ENCODE results near the gene PPP2R5A.

PPP2R5A gene

DNA sequence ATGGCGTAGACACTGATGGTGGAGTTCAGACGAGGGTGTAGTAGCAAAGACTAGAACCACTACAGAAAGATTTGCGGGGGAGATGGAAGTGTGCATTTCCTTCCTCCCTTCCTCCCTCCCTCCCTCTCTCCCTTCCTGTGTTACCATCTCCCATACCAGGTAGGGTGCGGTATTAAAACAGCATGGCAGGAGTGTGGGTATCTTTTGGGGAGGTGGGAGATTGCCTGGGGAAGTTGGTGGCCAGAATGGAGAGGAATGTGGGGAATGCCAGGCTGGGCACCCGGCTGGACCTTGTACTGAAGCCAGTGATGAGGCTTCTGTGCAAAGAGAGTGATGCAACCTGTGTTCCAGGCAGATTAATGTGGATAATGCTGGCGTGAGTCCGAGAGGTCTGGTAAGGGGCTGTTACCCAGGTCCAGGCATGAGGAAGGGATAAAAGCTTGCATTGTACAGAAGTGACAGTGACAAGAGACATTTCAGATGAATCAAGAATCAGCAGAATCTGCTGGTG is 30.3 kb upstream of the PPP2R5A start:
- Histone ChIP-seq H3K27me3 (ENCODE audit: insufficient read depth, low read length, poor library complexity, severe bottlenecking) (no peaks in the 10 kb centered on the region), H3K9ac (ENCODE audit: low read depth, low read length, poor library complexity, severe bottlenecking) (peak overlapping the region; percentile 75), H3K4me3 (ENCODE audit: low read length, poor library complexity, severe bottlenecking) (peak overlapping the region; percentile 56), H3K9me3 (ENCODE audit: insufficient read depth, low read depth, low read length) (no peaks in the 10 kb centered on the region), H3K4me2 (ENCODE audit: low read depth, low read length, poor library complexity, severe bottlenecking) (peak overlapping the region; percentile 81), H3K79me2 (ENCODE audit: insufficient read depth, low read length) (no peaks in the 10 kb centered on the region), H3F3A (ENCODE audit: low read depth) (peaks cover 13% of the 10 kb centered on the region; the same call in 1 of the 2 replicates), H4K20me1 (ENCODE audit: insufficient read depth, low read length, poor library complexity, severe bottlenecking) (no peaks in the 10 kb centered on the region), H3K36me3 (ENCODE audit: insufficient read depth, low read length) (no peaks in the 10 kb centered on the region), H2AFZ (ENCODE audit: low read length) (peak overlapping the region; percentile 22; the same call in 1 of the 2 replicates), H3K4me1 (ENCODE audit: insufficient read depth, low read length, poor library complexity, severe bottlenecking) (peaks cover 33% of the 10 kb centered on the region), H3K9me2 (replicated peaks; ENCODE audit: low read depth, low read length) (no peaks in the 10 kb centered on the region)
- TF ChIP-seq, protein P1, sequence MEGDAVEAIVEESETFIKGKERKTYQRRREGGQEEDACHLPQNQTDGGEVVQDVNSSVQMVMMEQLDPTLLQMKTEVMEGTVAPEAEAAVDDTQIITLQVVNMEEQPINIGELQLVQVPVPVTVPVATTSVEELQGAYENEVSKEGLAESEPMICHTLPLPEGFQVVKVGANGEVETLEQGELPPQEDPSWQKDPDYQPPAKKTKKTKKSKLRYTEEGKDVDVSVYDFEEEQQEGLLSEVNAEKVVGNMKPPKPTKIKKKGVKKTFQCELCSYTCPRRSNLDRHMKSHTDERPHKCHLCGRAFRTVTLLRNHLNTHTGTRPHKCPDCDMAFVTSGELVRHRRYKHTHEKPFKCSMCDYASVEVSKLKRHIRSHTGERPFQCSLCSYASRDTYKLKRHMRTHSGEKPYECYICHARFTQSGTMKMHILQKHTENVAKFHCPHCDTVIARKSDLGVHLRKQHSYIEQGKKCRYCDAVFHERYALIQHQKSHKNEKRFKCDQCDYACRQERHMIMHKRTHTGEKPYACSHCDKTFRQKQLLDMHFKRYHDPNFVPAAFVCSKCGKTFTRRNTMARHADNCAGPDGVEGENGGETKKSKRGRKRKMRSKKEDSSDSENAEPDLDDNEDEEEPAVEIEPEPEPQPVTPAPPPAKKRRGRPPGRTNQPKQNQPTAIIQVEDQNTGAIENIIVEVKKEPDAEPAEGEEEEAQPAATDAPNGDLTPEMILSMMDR (conservative IDR thresholded peaks at IDR 0.05; ENCODE audit: low read length), result no peak

DNA sequence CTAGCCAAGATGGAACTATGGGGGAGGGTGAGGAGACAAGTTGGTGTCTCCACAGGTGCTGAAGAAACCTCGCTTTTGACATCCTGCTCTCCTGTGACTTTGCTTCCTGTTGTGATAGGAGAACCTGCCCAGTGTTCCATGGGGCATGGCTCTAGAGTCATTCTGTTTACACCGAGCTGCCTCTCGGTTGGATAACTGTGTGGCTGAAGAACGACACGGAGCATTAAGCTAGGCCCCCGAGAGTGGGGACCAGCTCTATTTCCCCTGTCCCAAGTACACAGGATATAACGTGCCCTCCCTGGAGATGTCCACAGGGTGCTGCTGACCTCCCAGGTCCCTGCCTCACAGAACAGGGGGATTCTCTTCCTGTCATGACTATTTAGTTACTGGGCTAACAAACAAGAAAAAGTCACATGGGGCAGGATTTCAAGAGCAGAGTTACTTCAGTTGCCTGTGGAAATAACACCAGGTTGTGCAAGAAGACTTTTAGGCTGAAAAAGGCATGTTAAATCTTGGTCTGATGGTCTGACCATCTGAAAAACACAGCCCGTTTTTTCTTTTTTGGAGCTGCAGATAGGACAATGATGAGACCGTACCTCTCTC is 29.4 kb upstream of the PPP2R5A start:
- H2AFZ ChIP-seq (ENCODE audit: low read length), result peak overlapping the region; percentile 13; the same call in 1 of the 2 replicates
- no peaks in the 10 kb centered on the region for H3K36me3 ChIP-seq (ENCODE audit: insufficient read depth, low read length)
- peak overlapping the region; percentile 75 for H3K9ac ChIP-seq (ENCODE audit: low read depth, low read length, poor library complexity, severe bottlenecking)
- no peaks in the 10 kb centered on the region for H3K9me3 ChIP-seq (ENCODE audit: insufficient read depth, low read depth, low read length)
- peak overlapping the region; percentile 56 for H3K4me3 ChIP-seq (ENCODE audit: low read length, poor library complexity, severe bottlenecking)
- H4K20me1 ChIP-seq (ENCODE audit: insufficient read depth, low read length, poor library complexity, severe bottlenecking), result no peaks in the 10 kb centered on the region
- peaks cover 33% of the 10 kb centered on the region for H3K4me1 ChIP-seq (ENCODE audit: insufficient read depth, low read length, poor library complexity, severe bottlenecking)
- no peaks in the 10 kb centered on the region for H3K9me2 ChIP-seq (replicated peaks; ENCODE audit: low read depth, low read length)
- H3F3A ChIP-seq (ENCODE audit: low read depth), result peaks cover 13% of the 10 kb centered on the region; the same call in 1 of the 2 replicates
- peak overlapping the region; percentile 81 for H3K4me2 ChIP-seq (ENCODE audit: low read depth, low read length, poor library complexity, severe bottlenecking)
- H3K79me2 ChIP-seq (ENCODE audit: insufficient read depth, low read length), result no peaks in the 10 kb centered on the region
- TF ChIP-seq, protein P1 (conservative IDR thresholded peaks at IDR 0.05; ENCODE audit: low read length), result no peak
- TF ChIP-seq EZH2phosphoT487 (IDR thresholded peaks at IDR 0.05; ENCODE audit: borderline replicate concordance), result no peak
- no peaks in the 10 kb centered on the region for H3K27me3 ChIP-seq (ENCODE audit: insufficient read depth, low read length, poor library complexity, severe bottlenecking)

DNA sequence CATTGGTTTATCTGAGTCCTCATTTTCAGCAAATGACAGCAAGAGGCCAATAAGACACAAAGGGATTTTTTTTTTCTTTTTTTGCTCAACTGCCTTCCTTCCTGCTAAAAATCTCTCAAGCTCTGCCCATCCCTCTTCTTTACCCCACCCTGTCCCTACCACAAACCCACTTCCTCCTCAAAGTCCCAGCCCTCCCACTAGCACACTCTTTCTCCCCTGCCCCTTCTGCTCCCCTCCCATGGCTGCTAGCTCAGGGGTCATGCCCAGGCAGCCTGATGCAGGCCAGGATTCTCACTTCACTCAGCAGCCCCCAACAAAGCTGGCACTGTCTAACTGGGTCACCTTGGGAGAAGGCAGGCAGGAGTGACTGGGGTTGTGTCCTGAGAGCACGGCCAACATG is 28.8 kb upstream of the PPP2R5A start:
- peak overlapping the region; percentile 75 for H3K9ac ChIP-seq (ENCODE audit: low read depth, low read length, poor library complexity, severe bottlenecking)
- H3K4me1 ChIP-seq (ENCODE audit: insufficient read depth, low read length, poor library complexity, severe bottlenecking), result peaks cover 33% of the 10 kb centered on the region
- peak overlapping the region; percentile 56 for H3K4me3 ChIP-seq (ENCODE audit: low read length, poor library complexity, severe bottlenecking)

More for the DNA sequence above, 28.8 kb upstream of the PPP2R5A start:
- Histone ChIP-seq H3K36me3 (ENCODE audit: insufficient read depth, low read length) (no peaks in the 10 kb centered on the region), H3K79me2 (ENCODE audit: insufficient read depth, low read length) (no peaks in the 10 kb centered on the region), H2AFZ (ENCODE audit: low read length) (peak overlapping the region; percentile 48; the same call in 1 of the 2 replicates), H3K9me2 (replicated peaks; ENCODE audit: low read depth, low read length) (no peaks in the 10 kb centered on the region), H3K4me2 (ENCODE audit: low read depth, low read length, poor library complexity, severe bottlenecking) (peak overlapping the region; percentile 81), H3F3A (ENCODE audit: low read depth) (peaks cover 13% of the 10 kb centered on the region; the same call in 1 of the 2 replicates), H4K20me1 (ENCODE audit: insufficient read depth, low read length, poor library complexity, severe bottlenecking) (no peaks in the 10 kb centered on the region), H3K9me3 (ENCODE audit: insufficient read depth, low read depth, low read length) (no peaks in the 10 kb centered on the region), H3K27me3 (ENCODE audit: insufficient read depth, low read length, poor library complexity, severe bottlenecking) (no peaks in the 10 kb centered on the region)
- no peak for TF ChIP-seq EZH2phosphoT487 (IDR thresholded peaks at IDR 0.05; ENCODE audit: borderline replicate concordance)
- TF ChIP-seq, protein P1 (conservative IDR thresholded peaks at IDR 0.05; ENCODE audit: low read length), result no peak
